IMR-90 (cell line): Measurements from ENCODE around the gene TNS3. TPM values are rescaled to one million over a fixed set of nuclear protein-coding genes. Genes with fewer than 3 reads are reported as not detected.

Experiments
- ATAC-seq: fragments of 200-7000 bp; cut with Tn5 transposase; 2 replicates; pipeline ENCODE4 v1.9.1; 2020; ENCODE audit warnings: low read depth, mild to moderate bottlenecking, moderate library complexity
- BruUV-seq: library from RNA; stranded (reverse); fragments of 400-500 nt; replicated peaks from 2 replicates; lab custom pipeline; 2021; lab: Mats Ljungman, UMichigan
- CTCF ChIA-PET: fragments of 300-600 bp; formaldehyde crosslinking; extraction: SDS; loops from one replicate; lab custom pipeline; 2021; ENCODE audit warnings: antibody characterized with exemption; lab: Yijun Ruan, JAX
- POLR2A ChIA-PET: fragments of 300-600 bp; sonication (Branson Sonifier 250); formaldehyde crosslinking; loops from one replicate; lab custom pipeline; 2022; ENCODE audit warnings: antibody characterized with exemption; ENCODE audit not compliant: unreplicated experiment; lab: Charles Lee
- DNase-seq: peaks from one replicate; pipeline ENCODE4 v3.0.0; 2013
- H2AFZ ChIP-seq: replicated peaks from 2 replicates; pipeline ENCODE3; 2013; ENCODE audit warnings: low read length, mild to moderate bottlenecking; ENCODE audit not compliant: poor library complexity
- H2AK5ac ChIP-seq: 2 replicates; pipeline ENCODE4 v1.6.1; 2013; ENCODE audit warnings: low read depth, low read length, inconsistent platforms
- H2AK9ac ChIP-seq: replicated peaks from 2 replicates; pipeline ENCODE3; 2013; ENCODE audit warnings: mild to moderate bottlenecking, low read depth, low read length, moderate library complexity; ENCODE audit not compliant: poor library complexity
- H2BK120ac ChIP-seq: 2 replicates; pipeline ENCODE4 v1.6.1; 2013; ENCODE audit warnings: low read depth, low read length, inconsistent platforms
- H2BK15ac ChIP-seq: 3 replicates; pipeline ENCODE4 v1.6.1; 2013; ENCODE audit warnings: low read depth, low read length, inconsistent platforms
- H2BK20ac ChIP-seq: 2 replicates; pipeline ENCODE4 v1.6.1; 2013; ENCODE audit warnings: low read depth, mild to moderate bottlenecking, inconsistent platforms, low read length, moderate library complexity
- H2BK5ac ChIP-seq: 2 replicates; pipeline ENCODE4 v1.6.1; 2013; ENCODE audit warnings: mild to moderate bottlenecking, low read depth, low read length, inconsistent platforms; ENCODE audit not compliant: poor library complexity, severe bottlenecking
- H3K14ac ChIP-seq: replicated peaks from 2 replicates; pipeline ENCODE4 v1.6.1; 2013; ENCODE audit warnings: low read depth, low read length, inconsistent platforms
- H3K18ac ChIP-seq: 2 replicates; pipeline ENCODE4 v1.6.1; 2013; ENCODE audit warnings: low read depth, low read length, control low read depth
- H3K23ac ChIP-seq: 2 replicates; pipeline ENCODE4 v1.6.1; 2013; ENCODE audit warnings: low read depth, low read length, inconsistent platforms
- H3K27ac ChIP-seq: 2 replicates; pipeline ENCODE4 v1.5.1; 2013; ENCODE audit warnings: mild to moderate bottlenecking, control low read depth, low read length; ENCODE audit not compliant: insufficient read depth
- H3K27me3 ChIP-seq: 2 replicates; pipeline ENCODE4 v1.6.1; 2013; ENCODE audit warnings: low read length; ENCODE audit not compliant: control insufficient read depth, insufficient read depth
- H3K36me3 ChIP-seq: 2 replicates; pipeline ENCODE4 v1.6.1; 2013; ENCODE audit warnings: low read length, mixed read lengths; ENCODE audit not compliant: control insufficient read depth, insufficient read depth
- H3K4ac ChIP-seq: 2 replicates; pipeline ENCODE4 v1.6.1; 2013; ENCODE audit warnings: low read depth, low read length, inconsistent platforms
- H3K4me1 ChIP-seq: 2 replicates; pipeline ENCODE4 v1.6.1; 2013; ENCODE audit warnings: low read length, mixed read lengths; ENCODE audit not compliant: control insufficient read depth, insufficient read depth
- H3K4me2 ChIP-seq: 2 replicates; pipeline ENCODE4 v1.6.1; 2013; ENCODE audit warnings: low read depth, mild to moderate bottlenecking, control low read depth, low read length, moderate library complexity
- H3K4me3 ChIP-seq: 2 replicates; pipeline ENCODE4 v1.5.1; 2013; ENCODE audit warnings: low read depth, mild to moderate bottlenecking, control low read depth, low read length, moderate library complexity; ENCODE audit not compliant: insufficient read depth
- H3K56ac ChIP-seq: 2 replicates; pipeline ENCODE4 v1.6.1; 2013; ENCODE audit warnings: low read length, inconsistent platforms; ENCODE audit not compliant: insufficient read depth; ENCODE audit errors: extremely low read depth
- H3K79me1 ChIP-seq, 2 experiments: 2 replicates each; pipeline ENCODE4 v1.6.1; 2013; ENCODE audit warnings: low read length in 2 of 2, inconsistent platforms in 1 of 2, low read depth in 1 of 2
- H3K9ac ChIP-seq: 2 replicates; pipeline ENCODE4 v1.6.1; 2013; ENCODE audit warnings: low read depth, low read length, control low read depth
- H3K9me1 ChIP-seq: 2 replicates; pipeline ENCODE4 v1.6.1; 2013; ENCODE audit warnings: low read length, inconsistent platforms; ENCODE audit not compliant: insufficient read depth
- H3K9me3 ChIP-seq: 2 replicates; pipeline ENCODE4 v1.6.1; 2013; ENCODE audit warnings: low read length; ENCODE audit not compliant: control insufficient read depth, insufficient read depth
- H4K20me1 ChIP-seq: 2 replicates; pipeline ENCODE4 v1.6.1; 2013; ENCODE audit warnings: low read length, inconsistent platforms; ENCODE audit not compliant: insufficient read depth
- H4K5ac ChIP-seq: 2 replicates; pipeline ENCODE4 v1.6.1; 2013; ENCODE audit warnings: mild to moderate bottlenecking, low read depth, low read length, control low read depth
- H4K8ac ChIP-seq, 2 experiments: 2 replicates each; pipeline ENCODE4 v1.6.1; 2013; ENCODE audit warnings: low read depth in 2 of 2, low read length in 2 of 2, control low read depth in 1 of 2, inconsistent platforms in 1 of 2
- H4K91ac ChIP-seq: 2 replicates; pipeline ENCODE4 v1.6.1; 2013; ENCODE audit warnings: low read depth, low read length, inconsistent platforms; ENCODE audit not compliant: insufficient read depth
- RCOR1 ChIP-seq: IDR thresholded peaks from 2 replicates; pipeline ENCODE4 v1.6.1; 2012; ENCODE audit warnings: mild to moderate bottlenecking, low read length, improper control_type of control experiment; ENCODE audit not compliant: insufficient replicate concordance
- WGBS, 2 experiments: methylation state at CpG; one replicate each; pipeline versions ENCODE4 v1.1.5 to v1.1.7; 2013; ENCODE audit warnings: missing lambda C conversion rate in 2 of 2; ENCODE audit not compliant: insufficient read length in 1 of 2; ENCODE audit errors: extremely low coverage in 2 of 2; 5-methylcytosine and 5-hydroxymethylcytosine counted together
- dilution Hi-C: fragments of 300-500 bp; cut with HindIII; formaldehyde crosslinking; loops from one replicate; pipeline ENCODE4 v1.14.3; 2018; ENCODE audit warnings: low sequenced_read_pairs; ENCODE audit not compliant: unreplicated experiment
- in situ Hi-C: fragments of 300-500 bp; cut with MboI; formaldehyde crosslinking; loops from 3 replicates; pipeline ENCODE4 v1.14.3; 2019; ENCODE audit warnings: low sequenced_read_pairs, inconsistent platforms, mixed read lengths
- intact Hi-C: fragments of 100-400 bp; cut with micrococcal nuclease; formaldehyde crosslinking; loops from 2 replicates; pipeline ENCODE4 v1.10.0; 2022
- polyA plus RNA-seq, 3 experiments: library from polyadenylated mRNA; depleted of rRNA; stranded (reverse); fragments of >200 nt; gene quantifications; 2 replicates each; pipeline ENCODE4 v1.2.3, GENCODE V29; 2012; ENCODE audit warnings: low replicate concordance in 1 of 3
- total RNA-seq: library from RNA; depleted of rRNA; stranded (reverse); fragments of >200 nt; gene quantifications from 2 replicates; pipeline ENCODE4 v1.2.3, GENCODE V29; 2012

The TNS3 gene
- total and polyA plus RNA-seq, 2 of the 4 experiments (the other 2 are of a cell fraction), result 64.3 to 79.2 TPM

DNA sequence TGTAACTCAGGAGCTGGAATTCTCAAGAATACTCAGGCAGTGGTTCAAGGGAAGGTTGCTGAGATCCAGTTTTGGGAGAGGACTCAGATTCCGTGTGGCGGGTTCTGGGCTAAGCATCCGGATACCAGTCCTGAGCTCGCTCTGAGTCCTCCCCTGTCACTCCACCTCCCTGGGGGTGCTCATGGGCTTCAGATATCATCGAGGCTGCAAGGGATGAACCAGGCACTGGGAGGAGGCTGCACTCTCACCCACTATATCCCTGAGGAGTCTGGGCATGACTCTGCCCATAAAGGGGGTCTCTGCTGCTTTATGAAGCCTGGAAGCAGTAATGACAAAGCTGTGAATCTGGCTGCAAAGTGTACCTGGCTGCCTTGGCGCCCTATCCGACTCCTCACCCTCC lies 188.5 kb downstream of the TNS3 start:
- ATAC-seq, result no peak
- Histone ChIP-seq H4K91ac (no peak overlapping the region), H3K9me1 (peaks cover 14% of the 10 kb centered on the region; the same call in 1 of the 2 replicates), H2BK5ac (no peak overlapping the region), H4K5ac (no peak overlapping the region), H2BK20ac (no peak overlapping the region), H3K9ac (no peak overlapping the region), H2AK5ac (no peak overlapping the region), H3K18ac (no peak overlapping the region), H3K79me1 (peaks cover 0 to 70% of the 10 kb centered on the region in 2 experiments; a peak in 3 of 4 replicates), H3K36me3 (peaks cover 58% of the 10 kb centered on the region), H2BK120ac (no peak overlapping the region), H4K8ac (no peak overlapping the region), H2AFZ (no peak overlapping the region), H3K4me1 (peaks cover 6% of the 10 kb centered on the region; the same call in 1 of the 2 replicates), H3K9me3 (no peaks in the 10 kb centered on the region), H2AK9ac (no peak overlapping the region), H3K4me2 (no peak overlapping the region), H3K27me3 (no peaks in the 10 kb centered on the region), H4K20me1 (peaks cover 22% of the 10 kb centered on the region), H3K4me3 (no peak overlapping the region), H2BK15ac (no peak overlapping the region), H3K27ac (no peak overlapping the region), H3K23ac (no peak overlapping the region), H3K14ac (no peak overlapping the region; the same call in 1 of the 2 replicates), H3K4ac (no peak overlapping the region), H3K56ac (no peak overlapping the region)
- DNase-seq, result no peak
- TF ChIP-seq RCOR1, result no peak
- in situ Hi-C loops, result no loop called here
- no CpG with 5 or more reads among the region's 7 CpGs for WGBS, 2 experiments
- no TSS peak for BruUV-seq
- POLR2A ChIA-PET, result no interaction called here
- intact Hi-C loops, result loop anchor here (5.0 kb wide), 1 partner anchor 126 kb away; no protein-coding TSS in a partner anchor
- CTCF ChIA-PET, result interaction anchor here (1.8 kb wide), 1 partner anchor 127 kb away, joined by 7 read pairs; no protein-coding TSS in a partner anchor
- dilution Hi-C loops, result no loop called here
